ENCODE data around the gene FBXL20.
"Not testable (repeated sequence)": the region's sequence is repeated elsewhere in the genome, so short reads cannot be mapped to it uniquely, and the experiment has no call there.

FBXL20 gene

DNA sequence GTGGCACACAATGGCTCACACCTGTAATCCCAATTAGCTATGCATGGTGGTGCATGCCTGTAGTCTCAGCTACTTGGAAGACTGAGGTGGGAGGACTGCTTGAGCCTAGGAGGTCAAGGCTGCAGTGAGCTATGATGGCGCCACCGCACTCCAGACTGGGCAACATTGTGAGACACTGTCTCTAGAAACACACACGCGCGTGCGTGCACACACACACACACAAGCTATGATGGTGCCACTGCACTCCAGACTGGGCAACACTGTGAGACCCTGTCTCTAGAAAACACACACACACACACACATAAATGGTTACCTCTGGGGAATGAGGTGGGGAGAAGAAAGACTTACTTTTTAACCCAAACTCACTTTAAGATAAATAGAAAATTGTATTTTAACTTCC lies 16.4 kb downstream of the FBXL20 start:
- TF ChIP-seq, protein P1, sequence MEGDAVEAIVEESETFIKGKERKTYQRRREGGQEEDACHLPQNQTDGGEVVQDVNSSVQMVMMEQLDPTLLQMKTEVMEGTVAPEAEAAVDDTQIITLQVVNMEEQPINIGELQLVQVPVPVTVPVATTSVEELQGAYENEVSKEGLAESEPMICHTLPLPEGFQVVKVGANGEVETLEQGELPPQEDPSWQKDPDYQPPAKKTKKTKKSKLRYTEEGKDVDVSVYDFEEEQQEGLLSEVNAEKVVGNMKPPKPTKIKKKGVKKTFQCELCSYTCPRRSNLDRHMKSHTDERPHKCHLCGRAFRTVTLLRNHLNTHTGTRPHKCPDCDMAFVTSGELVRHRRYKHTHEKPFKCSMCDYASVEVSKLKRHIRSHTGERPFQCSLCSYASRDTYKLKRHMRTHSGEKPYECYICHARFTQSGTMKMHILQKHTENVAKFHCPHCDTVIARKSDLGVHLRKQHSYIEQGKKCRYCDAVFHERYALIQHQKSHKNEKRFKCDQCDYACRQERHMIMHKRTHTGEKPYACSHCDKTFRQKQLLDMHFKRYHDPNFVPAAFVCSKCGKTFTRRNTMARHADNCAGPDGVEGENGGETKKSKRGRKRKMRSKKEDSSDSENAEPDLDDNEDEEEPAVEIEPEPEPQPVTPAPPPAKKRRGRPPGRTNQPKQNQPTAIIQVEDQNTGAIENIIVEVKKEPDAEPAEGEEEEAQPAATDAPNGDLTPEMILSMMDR (IDR thresholded peaks at IDR 0.05; ENCODE audit: low read length, missing control alignments), result no peak
- no peak for DNase-seq (ENCODE audit: low read depth)
- no peak overlapping the region for H3K4me3 ChIP-seq (replicated peaks; ENCODE audit: low read depth, low read length)

DNA sequence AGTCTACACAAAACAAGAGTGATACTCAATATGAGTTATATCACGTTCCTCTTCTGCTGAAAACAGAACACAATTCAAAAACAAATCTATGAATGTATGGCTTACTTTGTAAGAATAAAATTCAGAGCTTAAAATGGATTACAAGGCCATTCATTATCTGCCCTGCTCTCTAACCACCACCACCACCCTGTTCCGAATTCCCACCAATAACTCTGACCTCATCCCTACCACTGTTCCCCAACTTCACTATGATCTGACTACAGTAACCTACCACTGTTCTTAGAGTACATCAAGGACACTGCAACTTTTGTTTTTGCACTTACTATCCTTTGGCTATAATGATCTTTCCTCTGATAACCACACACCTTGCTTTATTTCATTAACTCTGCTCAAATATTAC lies 21.3 kb downstream of the FBXL20 start:
- H3K4me3 ChIP-seq (replicated peaks; ENCODE audit: low read depth, low read length), result no peak overlapping the region
- no peak for DNase-seq (ENCODE audit: low read depth)
- TF ChIP-seq, protein P1 (IDR thresholded peaks at IDR 0.05; ENCODE audit: low read length, missing control alignments), result no peak

DNA sequence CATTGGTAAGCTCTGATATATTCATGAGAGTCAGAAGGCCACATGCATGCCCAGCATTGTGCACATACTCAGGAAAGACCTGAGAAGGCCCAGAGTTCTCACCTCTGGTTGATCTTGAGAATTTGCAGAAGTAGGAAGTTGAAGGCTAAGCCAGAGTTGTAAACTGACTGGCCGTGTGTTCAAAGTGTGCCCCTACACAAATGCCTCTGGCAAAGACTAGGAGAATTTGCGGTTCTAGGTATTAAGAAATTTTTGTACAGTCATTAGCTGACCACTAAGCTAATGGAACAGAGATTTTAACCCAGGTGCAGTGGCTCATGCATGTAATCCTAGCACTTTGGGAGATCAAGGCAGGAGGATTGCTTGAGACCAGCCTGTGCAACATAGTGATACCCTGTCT lies 25.0 kb downstream of the FBXL20 start:
- TF ChIP-seq, protein P1 (IDR thresholded peaks at IDR 0.05; ENCODE audit: low read length, missing control alignments), result no peak
- no peak for DNase-seq (ENCODE audit: low read depth)
- H3K4me3 ChIP-seq (replicated peaks; ENCODE audit: low read depth, low read length), result no peak overlapping the region

DNA sequence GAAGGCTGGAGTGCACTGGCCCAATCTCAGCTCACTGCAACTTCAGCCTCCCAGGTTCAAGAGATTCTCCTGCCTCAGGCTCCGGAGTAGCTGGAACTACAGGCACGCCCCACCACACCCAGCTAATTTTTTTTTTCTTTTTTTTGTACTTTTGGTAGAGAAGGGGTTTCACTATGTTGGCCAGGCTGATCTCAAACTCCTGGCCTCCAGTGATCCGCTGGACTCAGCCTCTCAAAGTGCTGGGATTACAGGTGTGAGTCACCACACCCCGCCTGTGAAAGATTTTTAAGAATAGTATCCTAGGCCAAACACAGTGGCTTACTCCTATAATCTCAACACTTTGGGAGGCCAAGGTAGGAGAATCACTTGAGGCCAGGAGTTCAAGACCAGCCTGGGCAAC lies 33.6 kb downstream of the FBXL20 start:
- not testable (repeated sequence) for DNase-seq (ENCODE audit: low read depth); H3K4me3 ChIP-seq (replicated peaks; ENCODE audit: low read depth, low read length)

DNA sequence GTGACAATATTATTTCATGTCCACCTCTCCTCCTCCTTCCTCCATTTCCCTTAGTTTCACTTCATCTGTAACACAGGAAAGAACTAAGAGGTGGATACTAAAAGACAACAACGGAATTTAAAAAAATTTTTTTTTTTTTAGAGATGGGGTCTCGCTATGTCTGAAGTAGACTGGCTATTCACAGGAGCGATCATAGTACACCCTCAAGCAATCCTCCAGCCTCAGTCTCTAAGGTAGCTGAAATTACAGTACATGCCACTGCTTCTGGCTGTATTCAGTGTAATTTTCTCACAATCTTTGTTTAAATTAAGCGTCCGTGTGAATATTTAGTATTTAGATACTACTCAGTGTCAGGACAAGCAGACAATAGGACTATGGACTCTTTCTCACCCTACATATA lies 35.6 kb downstream of the FBXL20 start:
- TF ChIP-seq, protein P1 (IDR thresholded peaks at IDR 0.05; ENCODE audit: low read length, missing control alignments), result no peak
- H3K4me3 ChIP-seq (replicated peaks; ENCODE audit: low read depth, low read length), result peak overlapping the region; percentile 3
- no peak for DNase-seq (ENCODE audit: low read depth)

DNA sequence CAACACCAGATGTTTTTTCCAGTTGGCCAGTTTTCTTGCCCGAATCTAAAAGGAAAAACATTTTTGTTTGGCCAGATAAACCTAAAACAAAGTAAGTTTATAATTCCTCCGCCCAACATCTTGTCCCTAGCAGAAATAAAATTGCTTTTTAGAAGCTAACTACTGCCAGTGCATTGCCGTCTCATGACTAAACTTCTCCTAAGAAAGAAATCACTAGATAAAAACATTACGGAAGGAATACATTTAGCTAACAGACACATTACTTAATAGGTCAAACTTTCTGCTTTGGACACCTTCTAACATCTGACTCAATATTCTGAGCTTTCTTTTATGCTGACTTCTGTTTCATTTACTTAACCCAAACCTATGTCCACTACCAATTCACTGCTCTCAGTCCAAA lies 36.2 kb downstream of the FBXL20 start:
- DNase-seq (ENCODE audit: low read depth), result peak; percentile 66
- peak overlapping the region; percentile 15 for H3K4me3 ChIP-seq (replicated peaks; ENCODE audit: low read depth, low read length)
- TF ChIP-seq, protein P1 (IDR thresholded peaks at IDR 0.05; ENCODE audit: low read length, missing control alignments), result no peak

DNA sequence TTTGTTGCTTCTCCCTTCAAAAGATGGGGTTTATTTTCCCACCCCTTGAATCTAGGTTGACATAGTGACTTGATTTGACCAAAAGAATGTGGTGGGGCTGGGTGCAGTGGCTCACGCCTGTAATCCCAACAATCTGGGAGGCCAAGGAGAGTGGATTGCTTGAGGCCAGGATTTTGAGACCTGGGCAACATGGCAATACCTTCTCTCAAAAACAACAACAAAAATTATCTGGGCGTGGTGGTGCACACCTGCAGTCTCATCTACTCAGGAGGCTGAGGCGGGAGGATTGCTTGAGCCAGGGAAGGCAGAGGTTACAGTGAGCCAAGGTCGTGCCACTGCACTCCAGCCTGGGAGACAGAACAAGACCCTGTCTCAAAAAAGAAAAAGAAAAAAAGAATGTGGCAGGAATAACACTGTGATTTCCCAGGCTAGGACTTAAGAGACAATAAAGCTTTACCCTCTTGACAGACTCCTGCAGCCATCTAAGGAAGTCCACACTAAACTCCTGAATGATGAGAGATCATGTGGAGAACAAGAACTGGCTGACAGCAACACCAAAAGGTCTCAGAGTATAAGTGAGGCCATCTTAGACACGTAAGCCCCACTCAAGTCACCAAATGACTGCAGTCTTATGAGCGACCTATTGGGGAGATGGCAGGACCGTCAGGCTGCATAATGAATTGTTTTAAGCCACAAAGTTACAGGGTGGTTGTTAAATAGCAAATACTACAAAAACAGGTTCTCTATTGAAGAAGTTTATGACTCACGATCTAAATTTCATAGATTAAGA lies 37.0 kb downstream of the FBXL20 start:
- DNase-seq (ENCODE audit: low read depth), result no peak
- no peak overlapping the region for H3K4me3 ChIP-seq (replicated peaks; ENCODE audit: low read depth, low read length)

More for the DNA sequence above, 37.0 kb downstream of the FBXL20 start:
- TF ChIP-seq, protein P1 (IDR thresholded peaks at IDR 0.05; ENCODE audit: low read length, missing control alignments), result no peak

Data from fibroblast of pulmonary artery (primary cell).